ENCODE measurements around the gene PDXDC1.
"Not testable (repeated sequence)": the region's sequence is repeated elsewhere in the genome, so short reads cannot be mapped to it uniquely, and the experiment has no call there.

PDXDC1 gene

DNA sequence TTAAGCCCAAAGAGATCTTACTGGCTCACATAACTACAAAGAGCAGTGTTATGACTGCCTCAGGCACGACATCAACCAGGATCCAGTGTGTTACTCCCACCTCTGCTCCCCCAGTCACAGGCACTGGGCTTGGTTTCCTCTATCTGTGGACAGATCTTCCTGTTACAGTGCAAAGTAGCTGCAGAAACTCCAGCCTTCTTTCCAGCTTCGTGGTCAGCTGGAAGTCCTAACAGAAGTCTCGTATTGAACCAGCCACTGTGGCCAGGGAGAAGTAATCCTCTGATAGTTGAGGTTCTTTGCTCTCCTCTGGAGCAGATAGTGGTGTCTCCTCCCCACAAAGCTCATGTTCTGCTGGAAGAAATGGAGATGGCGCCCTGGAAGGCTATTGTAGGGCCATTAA lies 41.5 kb downstream of the PDXDC1 start:
- not testable (repeated sequence) for DNase-seq

DNA sequence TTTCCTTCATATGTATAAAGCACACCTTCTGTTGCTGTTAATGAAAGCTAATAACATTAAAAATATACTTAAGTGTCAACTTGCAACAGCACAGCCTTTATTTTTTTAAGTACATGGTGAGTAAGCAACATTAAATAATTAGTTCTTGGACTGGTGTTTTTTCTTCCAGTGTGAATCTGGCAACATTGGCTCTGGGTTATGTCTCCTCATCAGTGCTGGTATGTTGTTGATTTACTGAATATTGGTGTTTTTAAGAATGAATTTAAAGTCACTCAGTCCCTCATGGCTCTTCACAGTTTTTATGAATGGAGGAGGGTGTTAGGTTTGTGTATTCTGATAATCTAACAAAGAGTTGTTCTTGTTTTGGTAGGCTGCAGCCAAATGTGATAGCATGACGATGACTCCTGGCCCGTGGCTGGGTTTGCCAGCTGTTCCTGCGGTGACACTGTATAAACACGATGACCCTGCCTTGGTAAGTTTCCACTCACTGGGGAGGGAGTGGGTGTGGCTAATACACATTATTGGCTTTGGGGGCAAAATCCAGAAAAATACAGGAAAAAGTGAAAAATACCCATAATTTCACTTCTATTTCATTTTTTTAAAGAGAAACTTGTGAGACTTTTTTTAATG lies 42.2 kb downstream of the PDXDC1 start:
- DNase-seq: not testable (repeated sequence)

DNA sequence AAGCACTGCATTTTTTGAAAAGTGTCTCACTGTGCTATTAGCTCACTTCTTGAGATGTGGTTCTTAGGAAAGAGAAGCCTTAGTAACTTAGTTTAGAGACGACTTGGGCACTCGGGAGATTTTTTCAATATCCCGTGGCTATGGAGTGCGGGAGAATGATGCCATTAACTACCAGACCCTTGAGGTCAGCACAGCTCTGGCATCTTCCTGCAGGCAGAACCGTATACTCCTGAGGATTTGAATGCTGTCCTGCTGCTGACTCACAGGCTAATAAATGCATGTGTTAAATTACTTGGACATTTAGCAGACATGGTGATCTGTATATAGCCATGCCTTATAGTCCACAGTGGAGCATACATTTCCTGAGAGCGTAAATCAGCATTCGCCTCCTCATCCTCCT lies 46.6 kb downstream of the PDXDC1 start:
- not testable (repeated sequence) for DNase-seq

DNA sequence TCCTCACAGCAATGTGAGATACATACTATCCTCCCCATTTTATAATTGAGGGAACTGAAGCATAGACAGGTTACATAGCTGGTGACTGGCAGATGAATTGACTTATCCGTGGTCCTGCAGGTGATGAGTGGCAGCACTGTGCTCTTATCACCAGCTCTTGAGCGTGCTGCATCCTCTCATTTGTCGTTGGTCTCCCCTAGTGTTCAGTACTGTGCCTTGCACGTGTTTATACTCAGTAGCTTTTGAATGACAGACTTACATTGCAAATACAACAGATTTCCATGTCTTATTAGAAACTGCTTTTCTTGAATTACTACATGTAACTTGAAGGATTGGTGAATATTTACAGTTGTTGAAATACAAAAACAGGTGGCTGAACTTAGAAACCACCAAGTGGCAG lies 47.4 kb downstream of the PDXDC1 start:
- DNase-seq: peak; percentile 53

DNA sequence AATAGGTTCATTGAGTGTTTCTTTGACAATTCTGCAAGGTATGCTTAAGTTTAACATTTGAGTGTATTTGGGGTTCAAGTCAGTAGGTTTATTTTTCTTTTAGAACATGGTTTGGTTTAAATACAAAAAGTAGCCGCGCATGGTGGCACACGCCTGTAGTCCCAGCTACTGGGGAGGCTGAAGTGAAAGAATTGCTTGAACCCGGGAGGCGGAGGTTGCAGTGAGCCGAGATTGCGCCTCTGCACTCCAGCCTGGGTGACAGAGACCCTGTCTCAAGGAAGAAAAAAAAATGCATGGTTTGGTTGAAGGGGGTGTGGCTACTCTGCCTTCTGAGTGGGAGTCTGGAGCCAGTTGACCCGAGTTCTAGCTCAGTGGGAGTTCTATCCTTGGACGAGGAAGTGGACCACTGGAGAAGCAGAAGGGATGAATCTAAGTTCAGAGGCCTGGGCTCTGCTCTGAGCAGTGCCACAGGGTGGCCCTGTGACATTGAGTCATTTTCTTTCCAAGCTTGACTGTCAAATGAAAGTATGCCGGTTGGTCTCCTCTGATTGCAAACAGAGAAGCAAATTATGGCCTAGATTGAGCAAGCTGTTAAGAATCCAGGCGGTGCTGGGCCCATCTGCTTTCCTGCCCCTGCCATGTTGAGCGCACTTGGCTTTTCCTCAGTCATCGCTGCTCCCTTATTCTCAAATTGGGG lies 48.7 kb downstream of the PDXDC1 start:
- DNase-seq: not testable (repeated sequence)

DNA sequence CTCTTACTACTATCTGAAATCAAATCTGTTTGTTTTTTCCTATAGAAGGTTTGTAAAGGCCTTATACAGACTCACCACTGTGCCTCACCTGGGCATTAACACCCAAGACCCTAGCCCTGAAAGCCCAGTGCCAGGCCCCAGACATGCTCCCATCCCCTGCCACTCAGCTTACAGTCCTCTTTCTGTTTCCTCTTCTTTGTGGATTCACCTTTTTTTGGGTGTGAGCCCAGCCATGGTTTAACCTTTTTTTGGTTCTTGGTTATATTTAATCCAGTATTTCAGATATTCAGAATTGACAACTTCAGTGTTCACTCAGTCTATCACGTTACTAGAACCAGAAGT lies 50.0 kb downstream of the PDXDC1 start:
- DNase-seq: not testable (repeated sequence)

DNA sequence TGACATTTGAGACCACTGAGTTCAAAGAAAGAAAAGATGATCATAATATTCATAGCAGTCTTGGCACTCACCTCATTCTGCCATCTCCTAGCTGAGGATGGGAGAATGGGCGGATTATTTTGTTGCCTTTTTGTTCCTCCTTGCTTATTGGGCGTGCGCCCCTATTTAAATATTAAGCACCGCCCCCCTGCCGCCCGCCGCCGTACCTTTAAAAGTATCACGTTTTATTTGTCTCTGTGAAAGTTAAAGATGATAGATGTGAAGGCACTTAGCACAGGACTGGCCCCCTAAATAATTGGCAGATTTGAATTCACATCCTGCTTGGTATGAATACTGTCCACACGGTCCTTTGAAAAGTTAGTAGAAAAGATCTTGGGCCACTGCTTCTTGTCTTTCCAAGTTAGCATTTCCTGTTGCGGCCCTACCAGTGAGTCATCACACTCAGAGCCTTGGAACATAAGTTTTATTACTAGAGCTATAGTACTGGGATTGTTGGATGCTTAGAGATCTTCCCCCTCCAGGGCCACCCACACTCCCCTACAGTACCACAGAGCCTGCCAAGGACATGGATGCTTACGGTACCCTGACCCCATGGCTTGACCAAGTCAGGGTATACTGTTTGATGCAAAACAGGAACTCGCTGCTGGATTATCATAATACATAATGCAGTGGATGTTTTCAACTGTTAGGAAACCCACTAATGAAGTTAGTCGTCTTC lies 50.6 kb downstream of the PDXDC1 start:
- not testable (repeated sequence) for DNase-seq

DNA sequence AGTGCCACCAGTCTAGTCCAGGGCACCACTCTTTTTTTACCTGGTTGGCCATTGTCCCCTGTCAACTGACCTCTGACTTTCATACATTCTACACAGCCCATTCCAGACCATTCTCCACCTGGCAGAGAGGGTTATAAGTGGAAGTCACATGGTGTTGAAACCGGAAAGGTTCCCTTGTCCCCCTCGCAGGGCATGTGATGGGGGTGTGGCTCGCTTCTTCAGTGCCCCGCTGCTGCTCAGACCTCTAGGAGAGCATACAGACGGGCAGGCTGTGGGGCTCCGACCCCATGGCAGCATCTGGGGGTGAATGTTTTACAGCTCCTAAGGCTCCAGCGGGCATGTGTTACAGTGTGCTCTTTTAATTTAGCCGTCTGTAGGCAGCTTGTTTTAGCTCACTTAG lies 52.2 kb downstream of the PDXDC1 start:
- not testable (repeated sequence) for DNase-seq

DNA sequence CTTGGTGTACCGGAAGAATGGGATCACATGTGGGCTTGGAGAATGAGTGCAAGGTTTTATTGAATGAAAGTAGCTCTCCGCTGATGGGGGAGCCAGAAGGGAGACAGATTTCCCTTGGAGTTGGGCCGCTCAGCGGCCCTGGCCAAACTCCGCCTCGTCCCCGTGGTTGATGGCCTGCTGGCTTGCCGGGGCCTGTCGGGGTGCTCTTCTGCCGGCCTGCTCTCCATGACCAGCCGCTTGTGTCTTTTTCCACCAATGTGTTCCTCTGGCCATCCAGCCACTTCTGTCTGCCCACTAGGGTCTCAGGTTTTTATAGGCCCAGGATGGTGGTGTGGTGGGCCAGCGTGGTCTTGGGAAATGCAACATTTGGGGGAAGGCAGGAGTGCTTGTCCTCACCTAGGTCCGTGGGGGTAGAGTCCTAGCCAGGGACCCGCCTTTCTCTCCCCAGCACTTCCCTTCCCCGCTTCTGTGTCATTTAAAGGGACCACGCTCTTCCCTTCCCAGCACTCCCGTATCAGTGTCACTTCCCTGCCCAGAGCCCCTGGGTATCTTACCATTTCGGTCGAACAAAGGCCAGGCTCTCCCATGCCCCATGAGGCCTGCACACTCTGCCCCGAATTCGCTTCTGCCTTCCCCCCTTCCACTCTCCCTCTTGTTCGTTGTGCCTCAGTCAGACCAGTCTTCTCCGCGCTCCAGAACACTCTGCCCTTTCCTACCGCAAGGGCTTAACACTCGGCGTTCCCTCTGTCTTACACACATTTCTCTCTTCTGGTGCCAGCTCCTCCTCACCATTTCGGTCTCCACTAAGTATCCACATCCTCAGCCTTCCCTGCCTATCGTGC lies 52.9 kb downstream of the PDXDC1 start:
- DNase-seq: not testable (repeated sequence)

DNA sequence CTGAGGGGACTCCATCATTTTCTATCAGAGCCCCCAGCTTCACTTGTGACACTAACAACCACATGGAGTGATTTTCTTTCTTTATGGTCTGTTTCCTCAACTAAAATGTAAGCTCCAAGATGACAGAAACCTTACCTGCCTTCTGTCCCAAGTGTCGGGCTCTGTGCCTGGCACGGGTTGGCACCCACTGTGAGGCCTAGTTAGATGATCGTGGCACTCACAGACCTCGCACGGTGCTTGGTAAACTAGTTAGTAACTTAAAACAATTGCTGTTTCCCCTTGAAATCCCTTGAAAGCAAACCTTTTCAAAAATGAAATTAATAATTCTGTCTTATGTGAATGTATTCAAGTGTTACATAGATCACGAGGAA lies 53.5 kb downstream of the PDXDC1 start:
- DNase-seq: not testable (repeated sequence)

DNA sequence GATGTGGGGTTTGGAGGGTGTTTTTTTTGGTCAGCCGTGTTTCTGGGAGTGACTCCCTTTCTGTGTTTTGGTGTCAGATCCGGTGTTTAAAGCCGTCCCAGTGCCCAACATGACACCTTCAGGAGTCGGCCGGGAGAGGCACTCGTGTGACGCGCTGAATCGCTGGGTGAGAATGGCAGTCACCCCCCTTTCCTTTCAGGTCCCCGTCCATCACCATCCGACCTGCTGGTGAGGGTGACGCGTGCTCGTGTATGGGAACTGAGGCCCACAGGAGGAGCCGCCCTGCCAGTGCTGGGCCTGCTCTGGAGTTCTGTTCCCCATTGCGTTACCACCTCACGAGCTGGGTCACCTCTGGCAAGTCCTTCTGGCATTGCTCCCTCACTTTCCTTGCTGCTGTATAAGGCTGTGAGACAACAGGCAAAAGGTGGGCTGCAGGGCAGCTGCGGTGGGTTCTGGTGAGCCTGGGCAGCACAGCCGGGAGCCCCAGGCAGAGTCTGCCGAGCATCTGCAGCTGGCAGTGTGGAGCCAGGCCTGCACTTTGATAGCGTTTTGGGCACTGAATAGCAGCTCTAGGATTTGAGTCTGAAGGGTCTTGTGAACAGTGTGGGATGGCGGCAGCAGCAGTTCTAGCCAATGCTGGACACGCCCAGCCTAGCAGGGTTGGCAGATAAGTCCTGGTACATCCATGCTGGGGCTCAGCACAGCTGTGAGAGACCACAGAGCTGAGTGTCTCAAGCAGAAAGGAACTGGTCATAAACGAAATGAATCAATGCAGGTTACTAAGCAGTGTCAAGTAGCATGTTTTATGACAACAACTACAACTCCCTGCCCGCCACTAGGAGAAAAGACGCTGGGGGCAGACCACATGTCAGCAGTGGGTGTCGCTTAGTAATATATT lies 54.2 kb downstream of the PDXDC1 start:
- not testable (repeated sequence) for DNase-seq

DNA sequence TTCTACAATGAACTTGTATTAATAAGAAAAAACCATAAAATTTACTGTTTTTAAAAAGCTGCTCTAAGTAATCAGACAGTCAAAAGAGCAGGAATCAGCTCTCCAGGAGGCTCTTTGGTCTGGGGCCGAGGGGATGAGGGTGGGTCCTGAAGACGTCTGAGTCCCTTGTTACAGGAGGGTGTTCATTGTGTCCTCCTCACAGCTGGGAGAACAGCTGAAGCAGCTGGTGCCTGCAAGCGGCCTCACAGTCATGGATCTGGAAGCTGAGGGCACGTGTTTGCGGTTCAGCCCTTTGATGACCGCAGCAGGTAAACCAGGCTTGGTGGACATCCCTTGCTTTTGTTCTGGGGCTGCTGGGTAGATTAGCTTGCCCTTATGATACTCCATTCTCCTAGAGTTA lies 54.9 kb downstream of the PDXDC1 start:
- not testable (repeated sequence) for DNase-seq

DNA sequence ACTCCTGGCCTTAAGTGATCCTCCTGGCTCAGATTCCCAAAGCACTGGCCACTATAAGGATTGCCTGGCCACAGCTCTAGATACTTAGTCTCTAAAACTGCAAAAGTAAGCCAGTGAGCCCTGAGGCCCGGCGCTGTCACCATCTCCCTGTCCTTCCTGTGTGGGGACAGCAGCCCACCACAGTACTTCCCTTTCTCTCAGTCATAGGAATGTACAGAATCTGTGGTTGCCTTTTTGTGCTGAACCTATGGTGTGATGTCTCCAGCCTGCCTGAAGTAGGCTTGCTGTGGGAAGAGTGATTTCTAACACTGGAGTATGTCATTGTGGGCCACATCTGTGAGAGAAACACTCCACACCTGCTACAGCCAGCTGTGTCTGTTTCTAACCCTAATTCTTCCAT lies 56.4 kb downstream of the PDXDC1 start:
- no peak for DNase-seq

DNA sequence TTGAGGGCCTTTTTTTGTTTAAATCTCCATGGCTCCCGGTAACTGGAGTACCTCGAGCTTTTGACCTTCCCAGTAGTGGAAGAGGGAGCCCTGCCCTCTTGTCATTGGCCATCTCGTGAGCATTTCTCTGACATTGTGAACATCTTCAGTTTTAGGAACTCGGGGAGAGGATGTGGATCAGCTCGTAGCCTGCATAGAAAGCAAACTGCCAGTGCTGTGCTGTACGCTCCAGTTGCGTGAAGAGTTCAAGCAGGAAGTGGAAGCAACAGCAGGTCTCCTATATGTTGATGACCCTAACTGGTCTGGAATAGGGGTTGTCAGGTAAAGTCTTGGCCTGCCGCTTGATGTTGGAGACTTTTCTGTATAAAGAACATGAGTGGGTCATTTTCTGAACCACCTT lies 56.8 kb downstream of the PDXDC1 start:
- DNase-seq: no peak

DNA sequence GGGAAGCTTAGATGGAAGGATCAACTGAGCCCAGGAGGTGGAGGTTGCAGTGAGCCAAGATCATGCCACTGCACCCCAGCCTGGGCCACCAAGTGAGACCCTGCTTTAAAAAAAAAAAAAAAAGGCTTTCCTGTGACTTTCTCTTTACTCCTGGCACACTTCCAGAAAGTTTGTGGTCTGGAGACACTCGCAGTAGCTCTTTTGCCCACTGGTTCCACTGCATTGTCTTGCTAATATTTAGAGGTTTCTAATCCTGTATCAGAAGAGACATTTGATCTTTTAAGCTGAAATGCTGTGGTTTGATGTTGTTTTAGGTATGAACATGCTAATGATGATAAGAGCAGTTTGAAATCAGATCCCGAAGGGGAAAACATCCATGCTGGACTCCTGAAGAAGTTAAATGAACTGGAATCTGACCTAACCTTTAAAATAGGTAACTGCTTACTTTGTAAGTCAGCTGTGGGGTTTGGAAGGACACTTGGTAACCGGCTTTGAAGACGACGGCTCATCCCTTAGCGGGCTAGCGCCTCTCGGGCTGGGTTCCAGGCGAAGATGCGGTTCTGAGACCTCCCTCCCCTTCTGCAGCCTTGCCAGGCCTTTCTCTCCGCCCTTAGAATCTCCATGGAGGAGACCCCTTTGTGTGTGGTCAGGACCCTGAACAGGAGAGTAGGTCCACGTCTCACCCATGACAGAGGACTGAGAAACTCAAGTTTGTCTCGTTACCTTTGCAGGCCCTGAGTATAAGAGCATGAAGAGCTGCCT lies 57.9 kb downstream of the PDXDC1 start:
- DNase-seq: no peak

DNA sequence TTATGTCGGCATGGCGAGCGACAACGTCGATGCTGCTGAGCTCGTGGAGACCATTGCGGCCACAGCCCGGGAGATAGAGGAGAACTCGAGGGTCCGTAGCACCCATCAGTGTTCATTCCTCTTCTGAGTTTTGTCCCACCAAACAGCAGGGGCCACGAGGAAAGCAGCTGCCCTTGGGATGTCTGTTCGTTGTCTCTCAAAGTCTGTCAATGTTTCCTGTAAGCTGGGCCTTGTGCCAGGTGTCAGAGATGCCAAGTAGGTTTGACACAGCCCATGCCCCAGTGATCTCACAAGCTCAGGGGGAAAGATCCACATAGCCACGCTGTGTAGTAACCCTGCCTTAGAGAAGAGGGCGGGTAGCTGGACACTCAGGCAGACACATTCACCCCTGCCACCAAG lies 58.5 kb downstream of the PDXDC1 start:
- DNase-seq: no peak

DNA sequence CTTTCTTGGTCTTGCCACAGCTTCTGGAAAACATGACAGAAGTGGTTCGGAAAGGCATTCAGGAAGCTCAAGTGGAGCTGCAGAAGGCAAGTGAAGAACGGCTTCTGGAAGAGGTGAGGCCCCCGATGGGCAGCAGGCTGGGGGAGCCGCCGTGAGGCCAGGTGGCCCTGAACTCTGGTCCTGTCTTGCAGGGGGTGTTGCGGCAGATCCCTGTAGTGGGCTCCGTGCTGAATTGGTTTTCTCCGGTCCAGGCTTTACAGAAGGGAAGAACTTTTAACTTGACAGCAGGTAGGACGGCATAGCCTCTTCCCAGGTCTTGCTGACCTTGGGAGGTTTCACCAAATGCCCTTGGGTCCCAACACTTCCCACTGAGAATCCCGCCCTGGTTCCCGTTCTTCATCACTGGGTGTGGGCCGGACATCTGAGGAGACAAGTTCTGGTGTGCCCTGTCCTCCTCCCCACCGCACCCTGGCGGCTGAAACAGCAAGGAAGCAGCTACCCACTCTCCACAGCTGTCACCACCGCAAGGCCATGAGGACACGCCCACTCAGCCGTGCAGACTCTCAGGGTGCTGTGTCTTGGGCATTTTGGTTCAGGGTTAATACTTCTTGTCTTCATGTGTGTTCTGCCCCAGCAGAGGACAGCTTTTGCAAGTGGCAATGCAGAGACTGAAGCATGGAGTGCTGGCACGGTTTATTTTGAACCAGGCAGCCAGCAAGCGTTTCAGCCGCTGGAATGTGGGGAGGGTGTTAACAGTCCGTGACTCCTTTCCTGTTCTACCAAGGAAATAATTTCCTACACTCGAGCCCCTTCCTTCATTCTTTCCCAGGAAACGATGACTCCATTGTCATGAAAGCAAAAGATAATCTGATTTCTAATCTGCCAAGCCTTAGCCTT lies 59.7 kb downstream of the PDXDC1 start:
- DNase-seq: no peak

DNA sequence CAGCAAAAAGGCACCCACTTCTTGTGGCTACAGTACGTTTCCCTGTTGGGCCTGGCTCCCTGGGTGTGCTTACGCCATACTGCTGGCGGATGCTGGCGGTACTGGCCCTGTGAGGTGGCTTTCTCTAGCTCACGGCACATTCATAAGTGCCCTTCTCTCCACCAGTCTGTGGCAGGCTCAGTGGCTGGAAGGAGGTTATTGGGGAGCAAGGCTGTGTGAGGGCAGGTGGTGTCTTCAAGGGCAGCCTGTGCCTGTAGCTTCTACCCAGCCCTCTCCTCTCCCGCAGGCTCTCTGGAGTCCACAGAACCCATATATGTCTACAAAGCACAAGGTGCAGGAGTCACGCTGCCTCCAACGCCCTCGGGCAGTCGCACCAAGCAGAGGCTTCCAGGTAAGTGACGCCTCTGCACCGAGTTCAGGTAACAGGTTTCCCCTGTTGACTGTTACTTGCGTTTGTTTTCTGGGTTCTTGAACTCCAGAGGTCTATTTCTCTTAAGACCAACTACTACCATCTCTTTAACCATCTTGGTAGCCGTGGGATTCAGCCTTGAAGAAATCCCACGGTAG lies 60.4 kb downstream of the PDXDC1 start:
- no peak for DNase-seq

DNA sequence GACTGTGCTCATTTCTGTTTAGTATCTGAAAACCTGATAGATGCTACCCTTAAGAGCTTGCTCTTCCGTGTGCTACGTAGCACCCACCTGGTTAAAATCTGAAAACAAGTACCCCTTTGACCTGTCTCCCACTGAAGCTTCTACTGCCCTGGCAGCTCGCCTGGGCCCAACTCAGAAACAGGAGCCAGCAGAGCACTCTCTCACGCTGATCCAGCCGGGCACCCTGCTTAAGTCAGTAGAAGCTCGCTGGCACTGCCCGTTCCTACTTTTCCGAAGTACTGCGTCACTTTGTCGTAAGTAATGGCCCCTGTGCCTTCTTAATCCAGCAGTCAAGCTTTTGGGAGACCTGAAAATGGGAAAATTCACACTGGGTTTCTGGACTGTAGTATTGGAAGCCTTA lies 62.2 kb downstream of the PDXDC1 start:
- DNase-seq: no peak

DNA sequence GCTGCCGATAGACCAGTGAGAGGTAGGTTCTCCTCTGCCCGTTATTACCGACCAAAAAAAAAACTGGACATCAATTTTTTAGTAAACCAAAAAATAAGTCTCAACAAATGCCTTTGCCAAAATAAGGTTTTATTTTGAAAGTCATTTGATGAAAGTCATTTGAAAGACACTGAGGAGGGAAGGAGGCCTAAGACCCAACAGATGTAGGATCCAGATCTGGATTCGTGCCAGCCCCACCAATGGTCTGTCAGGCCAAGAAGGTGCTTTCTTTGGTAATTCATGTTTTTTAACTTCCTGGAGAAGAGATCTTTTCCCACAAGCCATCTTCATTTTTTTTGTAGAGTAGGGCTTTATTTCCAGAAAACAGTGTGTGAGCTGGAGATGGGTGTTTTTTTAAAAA lies 62.9 kb downstream of the PDXDC1 start:
- DNase-seq: no peak

Data from NCI-H1694 treated with DMSO at 0.1 percent for 48 hours (cell line).